Right renal cortex interstitium (tissue), 3 donors: ENCODE measurements around the gene DOK6. TPM values are rescaled to one million over a fixed set of nuclear protein-coding genes. Genes with fewer than 3 reads are reported as not detected.

Experiments
- DNase-seq, 3 donors: peaks; one replicate each; pipeline ENCODE4 v3.0.0-alpha.2; 2013; ENCODE audit warnings: low read depth in 3 of 3, low spot score in 2 of 3
- polyA plus RNA-seq, 3 donors: library from polyadenylated mRNA; unstranded; fragments of 120-200 nt; gene quantifications; one replicate each; pipeline ENCODE4 v1.2.1, GENCODE V29; 2013; ENCODE audit not compliant: insufficient read length in 3 of 3

The DOK6 gene
- polyA plus RNA-seq, 3 donors: 20.2 to 20.7 (median 20.4) TPM

DNA sequence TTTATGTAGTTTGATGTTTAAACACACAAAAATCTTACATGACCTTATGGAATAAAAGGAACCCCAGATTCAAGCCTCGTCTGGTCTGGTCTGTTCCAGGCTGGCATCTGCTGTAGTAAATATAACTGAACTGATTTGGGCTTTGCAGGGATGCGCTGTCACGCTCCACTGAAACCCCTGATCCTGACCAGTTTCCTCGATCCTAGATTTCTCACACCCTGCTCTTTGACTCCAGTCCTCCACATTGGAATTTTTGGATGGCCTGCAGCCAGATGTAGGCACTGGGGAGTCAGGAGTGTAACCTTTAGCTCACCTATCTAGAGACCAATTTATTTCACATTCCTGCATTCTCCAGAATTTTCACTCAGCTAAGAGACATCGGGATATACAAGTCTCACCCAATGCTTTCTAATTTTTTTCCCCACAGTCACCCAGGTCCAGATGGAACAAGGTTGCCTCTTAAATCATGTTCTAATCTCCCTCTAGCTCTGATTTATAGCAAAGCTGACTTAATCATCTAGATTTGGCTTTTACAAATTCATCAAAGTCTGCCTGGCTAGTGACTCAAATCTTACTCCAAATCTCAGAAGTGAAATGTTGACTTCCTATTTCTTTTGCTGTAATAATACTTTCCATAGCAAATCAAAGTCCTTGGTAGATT, 327.4 kb downstream of the DOK6 start:
- DNase-seq: no peak

DNA sequence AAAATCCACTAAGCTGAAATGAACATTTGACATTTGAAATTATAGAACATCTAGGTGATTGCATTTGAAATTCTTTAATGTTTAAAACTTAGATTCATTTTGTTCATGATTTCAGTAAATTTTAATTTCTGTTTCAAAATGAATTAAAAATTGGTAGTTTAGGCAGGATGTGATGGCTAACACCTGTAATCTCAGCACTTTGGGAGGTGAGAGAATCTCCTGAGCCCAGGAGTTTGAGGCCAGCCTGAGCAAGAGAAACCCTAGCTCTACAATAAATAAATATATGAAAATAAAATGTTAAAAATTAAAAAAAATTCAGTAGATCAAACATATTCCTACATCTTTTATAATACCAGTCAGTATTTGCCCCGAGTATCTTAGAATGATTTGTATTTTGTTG, 330.0 kb downstream of the DOK6 start:
- no peak for DNase-seq

DNA sequence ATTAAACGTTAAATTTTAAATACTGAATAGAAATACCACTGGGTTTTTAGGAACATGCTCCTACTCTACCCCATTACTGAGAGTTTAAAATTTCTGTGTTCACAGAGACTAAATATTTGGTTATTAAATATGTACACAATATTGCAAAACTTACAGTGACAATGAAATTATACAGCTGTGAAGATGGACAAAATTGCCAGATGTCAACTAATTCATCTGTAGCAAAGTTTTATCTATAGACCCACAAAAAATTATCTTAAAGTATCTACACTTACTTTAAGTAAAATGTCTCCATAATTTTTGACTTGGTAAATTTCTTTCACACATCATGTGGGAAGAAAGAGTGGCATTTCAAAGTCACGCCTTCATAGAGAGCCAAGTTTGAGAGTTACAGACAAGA, 333.8 kb downstream of the DOK6 start:
- DNase-seq: no peak

GRCh38 chr18:69736730-69737129, 336.0 kb downstream of the DOK6 start:
- DNase-seq: no peak

DNA sequence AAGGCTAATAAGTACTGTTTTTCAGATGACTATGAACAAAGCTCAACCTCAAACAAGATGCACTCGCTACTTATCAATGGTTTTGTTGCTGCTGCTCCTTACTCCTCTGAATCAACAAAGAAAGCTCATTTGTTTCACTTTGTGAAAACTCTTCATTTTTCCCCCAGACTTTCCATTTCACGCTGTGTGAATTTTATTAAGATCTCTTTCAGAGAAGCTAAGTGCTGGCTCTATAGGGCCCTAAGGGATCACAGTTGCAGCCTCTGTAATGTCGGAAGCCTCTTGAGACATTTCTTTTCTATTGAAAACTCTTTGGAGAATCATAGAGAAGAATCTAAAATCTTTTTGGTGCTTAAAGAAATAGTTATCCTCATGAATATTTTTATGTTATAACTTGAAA, 337.2 kb downstream of the DOK6 start:
- no peak for DNase-seq

- no peak for DNase-seq
These were observed 346.7 kb downstream of the DOK6 start for GRCh38 chr18:69747388-69747787.

- DNase-seq: no peak
These were observed 352.2 kb downstream of the DOK6 start for GRCh38 chr18:69752737-69753380.

GRCh38 chr18:69754108-69754507, 353.4 kb downstream of the DOK6 start:
- DNase-seq: no peak

- no peak for DNase-seq
These were observed 354.4 kb downstream of the DOK6 start for GRCh38 chr18:69755041-69755440.

GRCh38 chr18:69755856-69756496, 355.3 kb downstream of the DOK6 start:
- DNase-seq: no peak

DNA sequence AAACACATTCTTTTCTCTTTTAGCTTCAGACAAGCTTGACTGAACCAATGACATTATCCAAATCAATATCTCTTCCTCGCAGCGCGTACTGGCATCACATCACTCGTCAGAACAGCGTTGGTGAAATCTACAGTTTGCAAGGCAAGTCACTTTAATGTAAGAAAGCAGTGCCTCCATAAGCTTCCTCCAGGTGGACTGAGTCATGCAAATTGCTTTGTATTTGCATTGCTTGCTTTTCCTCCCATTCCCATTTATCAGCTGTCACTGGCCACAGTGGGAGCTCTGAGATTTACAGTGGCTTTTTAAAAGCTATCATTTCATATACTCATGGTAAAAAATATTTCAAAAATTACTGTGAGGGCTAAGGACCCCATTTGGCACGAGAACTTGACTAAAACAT, 357.0 kb downstream of the DOK6 start:
- DNase-seq: no peak

GRCh38 chr18:69758458-69758857, 357.8 kb downstream of the DOK6 start:
- DNase-seq: no peak

DNA sequence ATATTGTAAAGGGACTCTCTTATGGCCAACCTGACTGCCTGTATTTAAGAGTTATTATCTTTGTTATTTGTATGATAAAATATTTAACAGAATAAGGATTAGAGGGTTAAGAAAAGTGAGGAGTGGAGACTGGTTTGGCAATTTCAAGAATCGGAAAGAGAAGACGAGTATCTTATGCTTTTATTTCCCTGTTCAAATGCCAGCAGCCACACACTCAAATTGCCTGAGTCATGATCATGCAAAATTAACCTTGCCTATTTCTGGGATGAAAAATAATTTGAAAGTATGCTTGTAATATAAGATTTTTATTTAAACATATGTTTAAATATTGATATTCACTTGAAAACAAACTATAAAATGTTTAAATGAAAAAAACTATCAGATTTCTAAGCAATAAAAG, 358.4 kb downstream of the DOK6 start:
- no peak for DNase-seq

DNA sequence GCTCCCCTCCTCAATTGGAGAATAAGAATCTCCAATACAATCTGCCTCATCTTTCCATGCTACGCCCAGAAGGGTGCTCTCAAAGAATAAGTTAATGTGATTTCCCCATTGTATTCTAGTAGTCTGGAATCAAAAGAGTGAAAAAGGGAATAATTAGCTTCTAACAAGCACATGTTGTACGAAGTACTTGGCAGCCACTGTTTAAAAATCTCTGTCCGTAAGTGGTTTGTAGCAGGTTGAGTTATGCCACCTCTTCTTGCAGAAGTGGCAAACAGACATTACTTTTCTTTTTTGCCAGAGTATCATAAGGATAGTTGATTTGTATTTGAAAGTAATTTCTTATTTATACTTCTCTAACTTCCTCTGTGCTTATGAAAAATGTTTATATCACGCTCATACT, 362.3 kb downstream of the DOK6 start:
- no peak for DNase-seq

- DNase-seq: no peak
These were observed 363.1 kb downstream of the DOK6 start for GRCh38 chr18:69763821-69764220.

DNA sequence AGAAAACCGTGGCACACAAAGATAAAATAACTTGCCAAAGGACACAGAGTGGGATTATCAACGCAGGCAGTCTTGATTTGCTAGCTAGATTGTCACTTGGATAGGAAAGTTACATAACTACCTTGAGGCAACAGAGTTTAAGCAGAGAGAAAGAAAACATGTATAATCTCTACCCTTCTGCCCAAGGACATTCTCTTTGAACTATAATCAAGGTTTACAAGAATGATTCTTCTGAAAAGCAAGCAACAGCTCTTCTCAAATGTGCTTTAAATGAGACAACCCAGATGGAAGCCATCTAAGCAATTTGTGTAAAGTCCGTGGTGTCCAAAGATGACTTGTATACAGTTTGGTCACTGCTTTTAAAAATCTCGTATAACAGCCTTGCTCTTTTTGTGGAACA, 369.6 kb downstream of the DOK6 start:
- DNase-seq: no peak

GRCh38 chr18:69774831-69775230, 374.1 kb downstream of the DOK6 start:
- DNase-seq: no peak

DNA sequence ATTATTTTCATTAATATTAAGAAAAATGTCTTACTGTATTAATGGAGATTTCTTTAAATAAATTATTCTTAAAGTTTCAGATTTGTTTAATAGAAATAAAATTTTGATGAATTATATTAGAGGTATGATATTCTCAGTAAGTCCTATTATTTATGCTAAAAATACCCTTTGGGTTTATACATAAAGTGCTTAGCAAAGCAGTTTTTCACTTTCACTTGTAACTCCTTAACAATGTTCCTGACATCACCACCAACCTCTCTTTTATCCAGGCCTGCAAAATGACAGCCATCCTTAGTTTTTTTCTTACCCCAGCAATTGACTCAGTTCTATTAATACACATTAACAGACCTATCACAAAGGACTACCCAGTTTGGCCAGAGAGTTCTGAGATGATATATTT, 376.6 kb downstream of the DOK6 start:
- no peak for DNase-seq

DNA sequence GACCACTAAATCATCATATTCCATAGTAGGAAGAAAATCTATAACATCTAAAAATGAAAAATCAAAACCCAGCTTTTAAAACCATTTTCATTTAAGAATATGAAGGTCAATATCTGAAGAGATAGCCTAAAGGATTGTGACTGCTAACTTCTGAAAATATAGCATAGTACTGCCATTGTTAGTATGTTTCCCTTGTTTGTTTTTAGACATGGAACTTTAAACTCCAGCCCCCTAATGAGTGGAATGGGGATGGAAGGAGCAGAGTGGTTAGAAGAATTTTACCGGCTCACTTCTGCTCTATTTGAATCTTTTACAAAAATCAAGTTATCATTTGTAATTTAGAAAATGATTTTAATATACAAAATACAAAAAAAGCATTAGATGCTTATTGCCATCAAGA, 378.0 kb downstream of the DOK6 start:
- DNase-seq: no peak

- DNase-seq: no peak
These were observed 380.2 kb downstream of the DOK6 start for GRCh38 chr18:69780851-69781250.

- DNase-seq: no peak
These were observed 384.1 kb downstream of the DOK6 start for GRCh38 chr18:69784815-69785214.

DNA sequence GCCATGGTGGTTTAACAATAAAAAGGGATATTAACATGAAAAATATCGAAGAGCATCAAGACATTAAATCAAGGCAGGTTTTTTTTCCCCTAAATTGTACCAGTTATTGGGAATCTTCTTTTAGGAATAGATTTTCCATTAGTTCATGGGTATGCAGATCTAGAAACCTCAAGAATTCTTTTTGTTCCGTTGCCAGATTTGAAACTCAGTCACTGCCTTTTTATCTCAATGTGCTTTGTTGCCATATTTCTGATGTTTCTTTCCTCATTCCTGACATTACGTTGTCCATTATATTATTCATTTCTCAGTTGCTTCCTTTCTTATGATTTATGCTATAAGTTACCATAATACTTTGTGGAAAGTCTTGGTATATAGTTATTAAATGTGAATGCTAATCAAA, 384.8 kb downstream of the DOK6 start:
- DNase-seq: no peak
